ENCODE data around the gene PEG3. TPM values are rescaled to one million over a fixed set of nuclear protein-coding genes. Genes with fewer than 3 reads are reported as not detected.

PEG3 gene
- total and polyA plus RNA-seq, 2 of the 8 experiments (the other 6 are each of a cell fraction or from before 2014, with no cell fraction given), result not detected

DNA sequence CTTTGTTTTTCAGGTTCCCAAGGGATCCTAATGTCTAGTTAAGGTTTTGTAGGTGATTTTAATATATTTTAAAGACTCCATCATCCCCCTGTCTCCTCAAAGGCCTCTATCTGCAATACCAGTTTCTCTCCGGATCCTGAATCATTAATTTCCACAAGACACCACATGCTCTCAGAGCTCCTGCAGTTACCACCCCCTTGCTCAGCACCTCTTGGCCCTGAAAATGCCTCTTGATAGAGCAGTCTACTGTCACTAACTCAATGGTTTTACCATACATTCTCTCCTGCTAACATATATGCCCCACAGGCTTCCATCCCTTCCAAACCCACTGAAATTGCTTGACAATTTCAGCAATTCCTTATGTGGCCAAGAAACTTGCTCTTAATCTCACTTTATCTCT lies 1.9 kb upstream of the PEG3 start:
- H2BK20ac ChIP-seq (ENCODE audit: low read length), result no peak overlapping the region
- H3K36me3 ChIP-seq (ENCODE audit: control insufficient read depth in 2 of 4, insufficient read depth in 4 of 4, low read length in 3 of 4), result no peaks in the 10 kb centered on the region; a peak in 1 of 8 replicates
- H3K23me2 ChIP-seq (ENCODE audit: low read depth, low read length), result no peaks in the 10 kb centered on the region
- H3K4me1 ChIP-seq (replicated peaks in 1 of 4; ENCODE audit: control insufficient read depth in 3 of 4, insufficient read depth in 4 of 4, low read length in 3 of 4), result no peaks in the 10 kb centered on the region
- H3K4me3 ChIP-seq (ENCODE audit: extremely low read depth in 1 of 4, insufficient read depth in 2 of 4, low read depth in 3 of 4, low read length in 4 of 4), result no peak overlapping the region
- no peak overlapping the region for H3K9ac ChIP-seq (replicated peaks in 1 of 4; ENCODE audit: extremely low read depth in 1 of 4, low read depth in 3 of 4, low read length in 3 of 4)
- H3K56ac ChIP-seq (replicated peaks; ENCODE audit: insufficient read length, low read depth, low read length), result no peak overlapping the region
- H3K4me2 ChIP-seq (ENCODE audit: insufficient read depth in 1 of 2, low read depth in 2 of 2, low read length in 2 of 2), result no peak overlapping the region
- ChIA-PET POLR2A (ENCODE audit: partially characterized antibody) (no interaction called here), CTCF (ENCODE audit: partially characterized antibody) (no interaction called here)
- no peak for FAIRE-seq
- H2AK5ac ChIP-seq (ENCODE audit: low read depth, low read length), result no peak overlapping the region
- H3K18ac ChIP-seq (ENCODE audit: extremely low read depth, low read length), result no peak overlapping the region
- H3K27ac ChIP-seq (ENCODE audit: low read depth, low read length), result no peak overlapping the region
- H3K4ac ChIP-seq (replicated peaks; ENCODE audit: insufficient read length, low read depth, low read length), result no peak overlapping the region
- H3K79me2 ChIP-seq (ENCODE audit: control insufficient read depth in 1 of 2, insufficient read depth in 2 of 2, low read length in 2 of 2), result no peaks in the 10 kb centered on the region
- no peak overlapping the region for H4K8ac ChIP-seq (ENCODE audit: extremely low read depth, insufficient read depth, low read length)
- 79% methylated on average over 1 of the region's 1 CpG; no CpG with 5 or more reads in 1 of the 2 experiments for WGBS, 2 experiments (ENCODE audit: extremely low coverage in 1 of 2, insufficient coverage in 1 of 2, insufficient read length in 1 of 2, insufficient replicate concordance in 2 of 2, low coverage in 1 of 2, low lambda C conversion rate in 2 of 2, missing lambda C conversion rate in 1 of 2)
- H2BK5ac ChIP-seq (ENCODE audit: low read depth, low read length), result no peak overlapping the region
- no peak overlapping the region for H4K91ac ChIP-seq (replicated peaks; ENCODE audit: insufficient read length, low read length)
- no peak overlapping the region for H2BK15ac ChIP-seq (ENCODE audit: low read length)
- no peak overlapping the region for H2BK12ac ChIP-seq (ENCODE audit: low read depth, low read length)
- no peak overlapping the region for H3K14ac ChIP-seq (ENCODE audit: insufficient read length)
- no peaks in the 10 kb centered on the region for H4K20me1 ChIP-seq (replicated peaks in 1 of 2; ENCODE audit: control insufficient read depth in 1 of 2, insufficient read depth in 2 of 2, low read length in 2 of 2)
- no peak overlapping the region for H2AFZ ChIP-seq (ENCODE audit: low read length)
- no peak overlapping the region for H3K23ac ChIP-seq (ENCODE audit: insufficient read length)
- no peak overlapping the region for H2BK120ac ChIP-seq (replicated peaks; ENCODE audit: low read depth, low read length)
- H3K79me1 ChIP-seq (ENCODE audit: low read depth, low read length), result no peaks in the 10 kb centered on the region
- no peak for DNase-seq (ENCODE audit: low read depth in 1 of 2, low spot score in 2 of 2)
- H3K9me3 ChIP-seq (ENCODE audit: insufficient read depth in 2 of 2, low read depth in 1 of 2, low read length in 1 of 2), result peaks cover 52 to 74% of the 10 kb centered on the region in 2 experiments
- no peaks in the 10 kb centered on the region for H3K27me3 ChIP-seq (replicated peaks in 1 of 4; ENCODE audit: control insufficient read depth in 3 of 4, extremely low read depth in 1 of 4, insufficient read depth in 3 of 4, low read length in 3 of 4)
- no peak overlapping the region for H4K5ac ChIP-seq (ENCODE audit: insufficient read length, low read depth, low read length)
- no peak for TF ChIP-seq SP4 (IDR thresholded peaks at IDR 0.05; ENCODE audit: low read length)
- no peak for TF ChIP-seq CHD1 (IDR thresholded peaks at IDR 0.05; ENCODE audit: low read depth, low read length)
- no peak for TF ChIP-seq RNF2 (IDR thresholded peaks at IDR 0.05; ENCODE audit: borderline replicate concordance, low read depth, low read length, missing control alignments, poor library complexity, severe bottlenecking)
- no peak for TF ChIP-seq SAP30 (IDR thresholded peaks at IDR 0.05; ENCODE audit: insufficient read depth, insufficient replicate concordance, low read length)
- TF ChIP-seq, protein P1, sequence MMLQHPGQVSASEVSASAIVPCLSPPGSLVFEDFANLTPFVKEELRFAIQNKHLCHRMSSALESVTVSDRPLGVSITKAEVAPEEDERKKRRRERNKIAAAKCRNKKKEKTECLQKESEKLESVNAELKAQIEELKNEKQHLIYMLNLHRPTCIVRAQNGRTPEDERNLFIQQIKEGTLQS (IDR thresholded peaks at IDR 0.05; ENCODE audit: insufficient read depth, low read depth, low read length), result no peak
- TF ChIP-seq RAD21 (IDR thresholded peaks at IDR 0.05 in 1 of 2, conservative IDR thresholded peaks at IDR 0.05 in 1 of 2; ENCODE audit: low read depth in 2 of 2, low read length in 2 of 2), result no peak
- no peak for TF ChIP-seq GTF2F1 (IDR thresholded peaks at IDR 0.05; ENCODE audit: borderline replicate concordance, low read depth, low read length)
- no peak for TF ChIP-seq CTBP2 (IDR thresholded peaks at IDR 0.05; ENCODE audit: borderline replicate concordance, insufficient read depth, insufficient read length, low read length)
- TF ChIP-seq EZH2 (IDR thresholded peaks at IDR 0.05; ENCODE audit: low read depth, low read length, severe bottlenecking), result no peak
- no peak for TF ChIP-seq KDM5A (IDR thresholded peaks at IDR 0.05; ENCODE audit: low read length)
- TF ChIP-seq TAF1 (IDR thresholded peaks at IDR 0.05; ENCODE audit: low read depth, low read length), result no peak
- TF ChIP-seq, protein P2, sequence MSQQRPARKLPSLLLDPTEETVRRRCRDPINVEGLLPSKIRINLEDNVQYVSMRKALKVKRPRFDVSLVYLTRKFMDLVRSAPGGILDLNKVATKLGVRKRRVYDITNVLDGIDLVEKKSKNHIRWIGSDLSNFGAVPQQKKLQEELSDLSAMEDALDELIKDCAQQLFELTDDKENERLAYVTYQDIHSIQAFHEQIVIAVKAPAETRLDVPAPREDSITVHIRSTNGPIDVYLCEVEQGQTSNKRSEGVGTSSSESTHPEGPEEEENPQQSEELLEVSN (IDR thresholded peaks at IDR 0.05), result no peak
